ENCODE results near the gene KIF16B.

Gene KIF16B

DNA sequence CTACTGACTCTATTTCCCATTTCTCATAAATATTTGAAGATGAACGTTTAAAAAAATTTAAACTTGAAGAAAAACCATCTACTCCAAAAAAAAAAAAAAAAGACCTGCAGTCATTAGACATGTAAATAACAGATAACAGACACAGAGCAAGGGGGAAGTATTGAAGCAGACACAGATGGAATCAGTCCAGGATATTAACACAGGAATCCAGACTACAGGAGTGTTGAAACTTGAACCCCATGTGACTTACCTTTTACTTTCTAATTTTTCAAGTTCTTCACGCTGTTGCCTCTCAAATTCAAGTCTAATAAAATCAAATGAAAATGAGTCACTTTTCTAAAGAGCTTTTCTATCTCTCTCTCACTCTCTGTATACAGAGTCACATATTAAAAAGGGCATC, 191.8 kb downstream of the KIF16B start:
- Histone ChIP-seq H3K79me2 (ENCODE audit: insufficient read depth, low read length) (no peaks in the 10 kb centered on the region), H3K9ac (ENCODE audit: low read depth, low read length) (no peak overlapping the region)
- ATAC-seq (ENCODE audit: insufficient read depth, low read depth) = no peak

GRCh38 chr20:16378712-16379370, 194.4 kb downstream of the KIF16B start:
- no peak overlapping the region for H3K27ac ChIP-seq (ENCODE audit: low read length)
- H3K79me2 ChIP-seq (ENCODE audit: insufficient read depth, low read length) = no peaks in the 10 kb centered on the region
- no peak for TF ChIP-seq CTCF (IDR thresholded peaks at IDR 0.05; ENCODE audit: borderline replicate concordance, extremely low read depth, low read length, poor library complexity, severe bottlenecking)
- TF ChIP-seq EZH2 (IDR thresholded peaks at IDR 0.05; ENCODE audit: borderline replicate concordance, low read depth, low read length, severe bottlenecking) = no peak
- DNase-seq (no peak), ATAC-seq (ENCODE audit: insufficient read depth, low read depth) (no peak)
- no peak overlapping the region for H3K9ac ChIP-seq (ENCODE audit: low read depth, low read length)
- H3K4me2 ChIP-seq (ENCODE audit: insufficient read depth, low read length) = no peak overlapping the region
- no peak overlapping the region for H3K4me3 ChIP-seq (ENCODE audit: low read depth in 1 of 2, low read length in 2 of 2)
- no peaks in the 10 kb centered on the region for H3K27me3 ChIP-seq (ENCODE audit: insufficient read depth, low read length, poor library complexity)
- H3K36me3 ChIP-seq (ENCODE audit: insufficient read depth, low read length) = no peaks in the 10 kb centered on the region
- no peaks in the 10 kb centered on the region for H3K4me1 ChIP-seq (ENCODE audit: insufficient read depth, low read length)
- no peaks in the 10 kb centered on the region for H4K20me1 ChIP-seq (ENCODE audit: insufficient read depth, low read length)
- H3K9me3 ChIP-seq (ENCODE audit: insufficient read depth, low read length, severe bottlenecking) = no peaks in the 10 kb centered on the region
- H2AFZ ChIP-seq (ENCODE audit: low read depth, low read length) = no peak overlapping the region

More for the DNA sequence above, 191.8 kb downstream of the KIF16B start:
- no peak overlapping the region for H3K4me3 ChIP-seq (ENCODE audit: low read depth in 1 of 2, low read length in 2 of 2)
- no peaks in the 10 kb centered on the region for H3K9me3 ChIP-seq (ENCODE audit: insufficient read depth, low read length, severe bottlenecking)
- H3K27me3 ChIP-seq (ENCODE audit: insufficient read depth, low read length, poor library complexity) = no peaks in the 10 kb centered on the region
- TF ChIP-seq EZH2 (IDR thresholded peaks at IDR 0.05; ENCODE audit: borderline replicate concordance, low read depth, low read length, severe bottlenecking) (no peak), CTCF (IDR thresholded peaks at IDR 0.05; ENCODE audit: borderline replicate concordance, extremely low read depth, low read length, poor library complexity, severe bottlenecking) (no peak)
- H3K27ac ChIP-seq (ENCODE audit: low read length) = no peak overlapping the region
- H2AFZ ChIP-seq (ENCODE audit: low read depth, low read length) = no peak overlapping the region
- H4K20me1 ChIP-seq (ENCODE audit: insufficient read depth, low read length) = no peaks in the 10 kb centered on the region
- no peaks in the 10 kb centered on the region for H3K4me1 ChIP-seq (ENCODE audit: insufficient read depth, low read length)
- H3K36me3 ChIP-seq (ENCODE audit: insufficient read depth, low read length) = no peaks in the 10 kb centered on the region
- H3K4me2 ChIP-seq (ENCODE audit: insufficient read depth, low read length) = no peak overlapping the region
- no peak for DNase-seq

GRCh38 chr20:16378122-16378521, 195.1 kb downstream of the KIF16B start:
- Histone ChIP-seq H3K27ac (ENCODE audit: low read length) (no peak overlapping the region), H3K9me3 (ENCODE audit: insufficient read depth, low read length, severe bottlenecking) (no peaks in the 10 kb centered on the region), H3K79me2 (ENCODE audit: insufficient read depth, low read length) (no peaks in the 10 kb centered on the region), H3K4me3 (ENCODE audit: low read depth in 1 of 2, low read length in 2 of 2) (no peak overlapping the region), H3K27me3 (ENCODE audit: insufficient read depth, low read length, poor library complexity) (no peaks in the 10 kb centered on the region), H3K36me3 (ENCODE audit: insufficient read depth, low read length) (no peaks in the 10 kb centered on the region), H2AFZ (ENCODE audit: low read depth, low read length) (no peak overlapping the region), H3K4me1 (ENCODE audit: insufficient read depth, low read length) (no peaks in the 10 kb centered on the region), H4K20me1 (ENCODE audit: insufficient read depth, low read length) (no peaks in the 10 kb centered on the region), H3K9ac (ENCODE audit: low read depth, low read length) (no peak overlapping the region), H3K4me2 (ENCODE audit: insufficient read depth, low read length) (no peak overlapping the region)
- no peak for TF ChIP-seq CTCF (IDR thresholded peaks at IDR 0.05; ENCODE audit: borderline replicate concordance, extremely low read depth, low read length, poor library complexity, severe bottlenecking)
- no peak for TF ChIP-seq EZH2 (IDR thresholded peaks at IDR 0.05; ENCODE audit: borderline replicate concordance, low read depth, low read length, severe bottlenecking)
- DNase-seq = no peak
- ATAC-seq (ENCODE audit: insufficient read depth, low read depth) = no peak

All from DND-41 (cell line).